Skin epidermis (tissue), 12 donors: ENCODE data around the gene NLRP12.
"Not testable (repeated sequence)": the region's sequence is repeated elsewhere in the genome, so short reads cannot be mapped to it uniquely, and the experiment has no call there.

Experiments
- H3K27ac ChIP-seq, 21 experiments: fragments of 200-600 bp; sonication (generic) in 11 of 21; one replicate each; pipeline ENCODE4 v1.5.0; 2020; ENCODE audit warnings: mild to moderate bottlenecking in 3 of 21, inconsistent platforms in 2 of 21, moderate library complexity in 2 of 21
- H3K4me3 ChIP-seq, 7 experiments: fragments of 200-600 bp; sonication (generic) in 2 of 7; one replicate each; pipeline ENCODE4 v1.5.0; 2020; ENCODE audit warnings: inconsistent platforms in 2 of 7, mild to moderate bottlenecking in 2 of 7, moderate library complexity in 1 of 7

NLRP12 gene

GRCh38 chr19:53824134-53824611 lies at the start of gene NLRP12:
Gene NLRP12 (minus strand): TSS chr19:53824314. CDS start chr19:53824174, 140 bp downstream.
- peak within 1 kb of the TSS in 1 of 7 experiments; percentile 18 for H3K4me3 ChIP-seq
- H3K27ac ChIP-seq = peak within 1 kb of the TSS in 5 of 21 experiments; percentile 11 to 74 (median 19)

- peak overlapping the region in 2 of 21 experiments; percentile 12 to 23 for H3K27ac ChIP-seq
- no peak overlapping the region for H3K4me3 ChIP-seq
Measured at GRCh38 chr19:53872762-53873161, 48.6 kb upstream of the NLRP12 start.

- Histone ChIP-seq H3K27ac (peak overlapping the region in 6 of 21 experiments; percentile 19 to 91 (median 29)), H3K4me3 (no peak overlapping the region)
Measured at GRCh38 chr19:53871454-53871853, 47.3 kb upstream of the NLRP12 start.

- Histone ChIP-seq H3K4me3 (peak overlapping the region in 3 of 7 experiments; percentile 66 to 73 (median 73)), H3K27ac (peak overlapping the region in 15 of 21 experiments; percentile 17 to 94 (median 84))
Measured at GRCh38 chr19:53870485-53870844, 46.4 kb upstream of the NLRP12 start.

- Histone ChIP-seq H3K4me3 (peak overlapping the region; percentile 61 to 81 (median 73)), H3K27ac (peak overlapping the region in 20 of 21 experiments; percentile 29 to 95 (median 88))
Measured at GRCh38 chr19:53869805-53870484, 45.8 kb upstream of the NLRP12 start.

GRCh38 chr19:53868892-53869804 lies 45.0 kb upstream of the NLRP12 start:
- peak overlapping the region; percentile 61 to 95 (median 88) for H3K27ac ChIP-seq
- H3K4me3 ChIP-seq = peak overlapping the region; percentile 61 to 81 (median 73)

- Histone ChIP-seq H3K27ac (peak overlapping the region; percentile 61 to 95 (median 88)), H3K4me3 (peak overlapping the region; percentile 61 to 81 (median 73))
Measured at GRCh38 chr19:53868091-53868891, 44.2 kb upstream of the NLRP12 start.

GRCh38 chr19:53867225-53868090 lies 43.3 kb upstream of the NLRP12 start, which contains the start of gene MYADM:
Gene MYADM (plus strand): TSS chr19:53867883. CDS start chr19:53873530, 5,647 bp downstream.
- peak within 1 kb of the TSS; percentile 61 to 81 (median 73) for H3K4me3 ChIP-seq
- H3K27ac ChIP-seq = peak within 1 kb of the TSS; percentile 66 to 95 (median 89)

GRCh38 chr19:53866865-53867224 lies 42.7 kb upstream of the NLRP12 start:
- peak overlapping the region in 6 of 7 experiments; percentile 63 to 81 (median 73) for H3K4me3 ChIP-seq
- peak overlapping the region; percentile 41 to 95 (median 86) for H3K27ac ChIP-seq

- Histone ChIP-seq H3K27ac (peak overlapping the region; percentile 41 to 95 (median 86)), H3K4me3 (peak overlapping the region; percentile 17 to 81 (median 73))
Measured at GRCh38 chr19:53865918-53866864, 42.1 kb upstream of the NLRP12 start.

- H3K4me3 ChIP-seq = peak overlapping the region in 3 of 7 experiments; percentile 73 to 79 (median 73)
- peak overlapping the region; percentile 41 to 95 (median 86) for H3K27ac ChIP-seq
Measured at GRCh38 chr19:53865523-53865917, 41.4 kb upstream of the NLRP12 start.

- peak overlapping the region in 2 of 21 experiments; percentile 9 to 64 for H3K27ac ChIP-seq
Measured at GRCh38 chr19:53864308-53864836, 40.3 kb upstream of the NLRP12 start.

GRCh38 chr19:53853707-53854106 lies 29.6 kb upstream of the NLRP12 start:
- no peak overlapping the region for H3K4me3 ChIP-seq
- H3K27ac ChIP-seq = no peak overlapping the region

More at GRCh38 chr19:53864308-53864836, 40.3 kb upstream of the NLRP12 start:
- no peak overlapping the region for H3K4me3 ChIP-seq

GRCh38 chr19:53849237-53849676 lies 25.1 kb upstream of the NLRP12 start:
- Histone ChIP-seq H3K4me3 (no peak overlapping the region), H3K27ac (peak overlapping the region in 6 of 21 experiments; percentile 12 to 76 (median 50))

- H3K4me3 ChIP-seq = no peak overlapping the region
- no peak overlapping the region for H3K27ac ChIP-seq
Measured at GRCh38 chr19:53847555-53847954, 23.4 kb upstream of the NLRP12 start.

GRCh38 chr19:53844849-53845246 lies 20.7 kb upstream of the NLRP12 start:
- Histone ChIP-seq H3K4me3 (no peak overlapping the region), H3K27ac (no peak overlapping the region)

GRCh38 chr19:53840914-53841313 lies 16.8 kb upstream of the NLRP12 start:
- H3K27ac ChIP-seq = peak overlapping the region in 1 of 21 experiments; percentile 30
- not testable (repeated sequence) for H3K4me3 ChIP-seq
